A549 (cell line): ENCODE data around the gene CPLX1. TPM values are rescaled to one million over a fixed set of nuclear protein-coding genes. Genes with fewer than 3 reads are reported as not detected.

Source experiments
- ATAC-seq, 2 experiments: fragments of 200-7000 bp in 1 of 2; fragments of >200 bp in 1 of 2; cut with Nextera tagmentation in 1 of 2; cut with Tn5 transposase in 1 of 2; 3 replicates each; pipeline versions ENCODE4 v1.8.0 to v1.9.1; 2018 to 2020; ENCODE audit warnings: mild to moderate bottlenecking in 1 of 2, moderate library complexity in 1 of 2
- CTCF ChIA-PET: fragments of 300-600 bp; sonication (Branson Sonifier 250); formaldehyde crosslinking; extraction: SDS; loops from one replicate; lab custom pipeline; 2021; ENCODE audit warnings: antibody characterized with exemption, inconsistent platforms; lab: Yijun Ruan, JAX
- POLR2A ChIA-PET: fragments of 350-600 bp; formaldehyde crosslinking; extraction: SDS; loops from one replicate; lab custom pipeline; 2021; ENCODE audit warnings: antibody characterized with exemption, inconsistent platforms; lab: Yijun Ruan, JAX
- DNase-seq, 2 experiments: peaks; one replicate each; pipeline versions ENCODE4 v3.0.0 to v3.0.0-alpha.2; 2011 to 2016; ENCODE audit warnings: low read depth in 1 of 2, low spot score in 1 of 2
- FAIRE-seq: peaks from 2 replicates; lab custom pipeline; 2011; peaks lifted over from hg19 to GRCh38; lab: Jason Lieb, UNC
- H3K27ac ChIP-seq, 2 experiments: fragments of >200 bp; sonication (Bioruptor Twin); formaldehyde crosslinking; 3 replicates each; pipeline ENCODE4 v1.5.1; 2016 to 2017
- H3K4me1 ChIP-seq: fragments of >200 bp; sonication (Bioruptor Twin); formaldehyde crosslinking; 3 replicates; pipeline ENCODE4 v1.6.1; 2016
- H3K4me2 ChIP-seq: fragments of >200 bp; sonication (Bioruptor Twin); formaldehyde crosslinking; 3 replicates; pipeline ENCODE4 v1.6.1; 2016
- H3K4me3 ChIP-seq: fragments of >200 bp; sonication (Bioruptor Twin); formaldehyde crosslinking; 3 replicates; pipeline ENCODE4 v1.5.1; 2016
- H3K9me3 ChIP-seq: fragments of >200 bp; sonication (Bioruptor Twin); formaldehyde crosslinking; 3 replicates; pipeline ENCODE4 v1.6.1; 2016
- BHLHE40 ChIP-seq: IDR thresholded peaks from 2 replicates; pipeline ENCODE4 v1.6.1; 2012; ENCODE audit warnings: low read depth, low read length, inconsistent platforms
- CBX8 ChIP-seq: fragments of 200-600 bp; sonication (generic); IDR thresholded peaks from 2 replicates; pipeline ENCODE4 v1.6.1; 2016
- CHD2 ChIP-seq: fragments of 150-350 bp; IDR thresholded peaks from 2 replicates; pipeline ENCODE4 v1.6.1; 2014; ENCODE audit warnings: low read length; ENCODE audit not compliant: partially characterized antibody
- EHF ChIP-seq: fragments of 250-450 bp; sonication (Bioruptor Pico); IDR thresholded peaks from 2 replicates; pipeline ENCODE4 v1.5.0; 2020; ENCODE audit warnings: mild to moderate bottlenecking
- EP300 ChIP-seq, 2 experiments: fragments of >200 bp; sonication (Bioruptor Twin); formaldehyde crosslinking; IDR thresholded peaks; 2 replicates in 1 of 2; 3 replicates in 1 of 2; pipeline ENCODE4 v1.6.1; 2016 to 2017
- ESRRA ChIP-seq: fragments of 150-350 bp; IDR thresholded peaks from 2 replicates; pipeline ENCODE4 v1.6.1; 2014; ENCODE audit warnings: mild to moderate bottlenecking, low read length, borderline replicate concordance
- FOXS1 ChIP-seq: fragments of 250-450 bp; sonication (Bioruptor Pico); IDR thresholded peaks from 2 replicates; pipeline ENCODE4 v1.5.0; 2020; ENCODE audit warnings: mild to moderate bottlenecking, moderate library complexity
- GATA3 ChIP-seq: IDR thresholded peaks from 2 replicates; pipeline ENCODE4 v1.6.1; 2012; ENCODE audit warnings: borderline replicate concordance
- HDAC2 ChIP-seq: fragments of 200-600 bp; sonication (generic); IDR thresholded peaks from 2 replicates; pipeline ENCODE4 v1.6.1; 2016
- HEYL ChIP-seq: fragments of 250-450 bp; sonication (Bioruptor Pico); IDR thresholded peaks from 2 replicates; pipeline ENCODE4 v1.8.0; 2021; ENCODE audit warnings: mild to moderate bottlenecking, moderate library complexity
- HOXB5 ChIP-seq: fragments of 250-450 bp; sonication (Bioruptor Pico); IDR thresholded peaks from 2 replicates; pipeline ENCODE4 v1.5.0; 2020; ENCODE audit warnings: mild to moderate bottlenecking, moderate library complexity
- JUN ChIP-seq, 2 experiments: fragments of >200 bp; sonication (Bioruptor Twin); formaldehyde crosslinking; IDR thresholded peaks; 2 replicates in 1 of 2; 3 replicates in 1 of 2; pipeline ENCODE4 v1.6.1; 2016 to 2017
- KDM1A ChIP-seq: fragments of 200-600 bp; sonication (generic); IDR thresholded peaks from 2 replicates; pipeline ENCODE4 v1.6.1; 2016; ENCODE audit warnings: low read depth, mild to moderate bottlenecking
- NFE2L2 ChIP-seq: fragments of 150-350 bp; conservative IDR thresholded peaks from 2 replicates; pipeline ENCODE4 v1.6.1; 2014; ENCODE audit warnings: low read length
- NPAS2 ChIP-seq: fragments of 250-450 bp; sonication (Bioruptor Pico); IDR thresholded peaks from 2 replicates; pipeline ENCODE4 v1.8.0; 2022; ENCODE audit warnings: mild to moderate bottlenecking, moderate library complexity, borderline replicate concordance
- PHF8 ChIP-seq: fragments of 200-600 bp; sonication (generic); IDR thresholded peaks from 2 replicates; pipeline ENCODE4 v1.6.1; 2016; ENCODE audit warnings: low read depth, mild to moderate bottlenecking, antibody characterized with exemption, moderate library complexity, borderline replicate concordance
- RARB ChIP-seq: fragments of 250-450 bp; sonication (Bioruptor Pico); IDR thresholded peaks from 2 replicates; pipeline ENCODE4 v1.8.0; 2021; ENCODE audit warnings: mild to moderate bottlenecking, moderate library complexity
- RFX5 ChIP-seq: fragments of 450-650 bp; IDR thresholded peaks from 2 replicates; pipeline ENCODE4 v1.7.1; 2014; ENCODE audit warnings: antibody characterized with exemption, mild to moderate bottlenecking, moderate library complexity
- ZC3H11A ChIP-seq: fragments of 450-650 bp; IDR thresholded peaks from 2 replicates; pipeline ENCODE4 v1.6.1; 2014; ENCODE audit warnings: antibody characterized with exemption, mild to moderate bottlenecking
- ZFP36 ChIP-seq: fragments of 450-650 bp; IDR thresholded peaks from 2 replicates; pipeline ENCODE4 v1.6.1; 2014; ENCODE audit warnings: borderline replicate concordance; ENCODE audit not compliant: partially characterized antibody
- WGBS: methylation state at CpG from one replicate; pipeline ENCODE4 v1.1.6; 2017; ENCODE audit errors: missing lambda C conversion rate; 5-methylcytosine and 5-hydroxymethylcytosine counted together
- polyA plus RNA-seq, 4 experiments: library from polyadenylated mRNA; depleted of rRNA in 3 of 4; stranded (reverse); fragments of >200 nt; fragmentation: RNase III in 1 of 4; extraction: RNeasy Plus Mini Kit Qiagen cat#74134 plus additional on column Dnase treatment in 1 of 4; gene quantifications; 2 replicates in 3 of 4; 3 replicates in 1 of 4; pipeline ENCODE4 v1.2.3, GENCODE V29; 2011 to 2017
- TF ChIP-seq, protein P1 (sequence below): IDR thresholded peaks from 2 replicates; pipeline ENCODE4 v1.6.1; 2012
- TF ChIP-seq, protein P2 (sequence below): fragments of >200 bp; sonication (Bioruptor Twin); formaldehyde crosslinking; IDR thresholded peaks from 2 replicates; pipeline ENCODE4 v1.6.1; 2016
- TF ChIP-seq, protein P3 (sequence below): fragments of 250-450 bp; sonication (Bioruptor Pico); IDR thresholded peaks from 2 replicates; pipeline ENCODE4 v1.5.0; 2020; ENCODE audit warnings: low read depth, mild to moderate bottlenecking, moderate library complexity
- TF ChIP-seq, protein P4 (sequence below): fragments of 450-650 bp; IDR thresholded peaks from 2 replicates; pipeline ENCODE4 v1.6.1; 2014; ENCODE audit warnings: antibody characterized with exemption
- TF ChIP-seq, protein P5 (sequence below): IDR thresholded peaks from 2 replicates; pipeline ENCODE4 v1.6.1; 2012

CPLX1 gene
- polyA plus RNA-seq, 2 of the 4 experiments (the other 2 are of a cell fraction), result 0.19 to 0.57 TPM

DNA sequence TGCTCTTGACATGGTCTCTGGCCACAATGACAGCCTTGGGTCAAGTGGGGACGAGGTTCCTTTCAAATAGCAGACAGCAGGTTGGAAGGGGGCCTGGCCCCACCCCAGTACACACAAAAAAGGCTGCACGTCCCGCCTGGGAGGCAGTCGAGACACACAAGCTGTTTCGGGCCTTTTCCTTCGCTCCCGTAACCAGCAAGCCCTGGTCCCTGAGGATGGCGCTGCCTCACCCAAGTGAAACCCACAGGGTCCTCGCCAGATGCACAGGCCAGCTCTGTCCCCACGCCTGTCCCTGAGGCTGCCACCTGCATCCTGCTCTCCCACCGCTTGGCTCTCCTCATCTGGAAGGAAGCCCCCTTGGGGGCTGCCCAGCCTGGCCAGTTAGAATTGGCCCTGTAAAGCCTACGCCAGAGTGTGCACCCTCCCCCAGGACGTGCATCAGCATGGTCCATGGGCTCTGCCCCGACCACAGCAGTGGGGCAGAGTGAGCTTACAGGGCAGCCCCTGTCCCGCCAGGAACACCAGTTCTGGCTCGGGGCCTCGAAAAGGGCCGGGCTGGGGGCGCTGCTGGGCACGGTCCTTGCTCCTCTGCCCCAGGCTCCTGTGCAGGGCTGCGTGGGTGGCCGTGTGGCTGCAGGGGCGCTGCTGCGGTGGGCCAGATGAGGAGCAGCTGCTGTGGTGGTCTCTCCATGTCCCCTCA lies 2.0 kb downstream of the CPLX1 start:
- ATAC-seq, result no peak
- H3K4me2 ChIP-seq, result no peak overlapping the region
- TF ChIP-seq KDM1A (no peak), CBX8 (no peak), BHLHE40 (no peak), HOXB5 (CRISPR knock-in tag) (no peak), ZFP36 (no peak), ZC3H11A (no peak), ESRRA (no peak), HEYL (CRISPR knock-in tag) (no peak)
- TF ChIP-seq, protein P1, sequence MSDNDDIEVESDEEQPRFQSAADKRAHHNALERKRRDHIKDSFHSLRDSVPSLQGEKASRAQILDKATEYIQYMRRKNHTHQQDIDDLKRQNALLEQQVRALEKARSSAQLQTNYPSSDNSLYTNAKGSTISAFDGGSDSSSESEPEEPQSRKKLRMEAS, result no peak
- TF ChIP-seq, protein P2, sequence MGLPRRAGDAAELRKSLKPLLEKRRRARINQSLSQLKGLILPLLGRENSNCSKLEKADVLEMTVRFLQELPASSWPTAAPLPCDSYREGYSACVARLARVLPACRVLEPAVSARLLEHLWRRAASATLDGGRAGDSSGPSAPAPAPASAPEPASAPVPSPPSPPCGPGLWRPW, result no peak
- TF ChIP-seq, protein P3, sequence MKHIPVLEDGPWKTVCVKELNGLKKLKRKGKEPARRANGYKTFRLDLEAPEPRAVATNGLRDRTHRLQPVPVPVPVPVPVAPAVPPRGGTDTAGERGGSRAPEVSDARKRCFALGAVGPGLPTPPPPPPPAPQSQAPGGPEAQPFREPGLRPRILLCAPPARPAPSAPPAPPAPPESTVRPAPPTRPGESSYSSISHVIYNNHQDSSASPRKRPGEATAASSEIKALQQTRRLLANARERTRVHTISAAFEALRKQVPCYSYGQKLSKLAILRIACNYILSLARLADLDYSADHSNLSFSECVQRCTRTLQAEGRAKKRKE (CRISPR knock-in tag), result no peak
- TF ChIP-seq, protein P4, sequence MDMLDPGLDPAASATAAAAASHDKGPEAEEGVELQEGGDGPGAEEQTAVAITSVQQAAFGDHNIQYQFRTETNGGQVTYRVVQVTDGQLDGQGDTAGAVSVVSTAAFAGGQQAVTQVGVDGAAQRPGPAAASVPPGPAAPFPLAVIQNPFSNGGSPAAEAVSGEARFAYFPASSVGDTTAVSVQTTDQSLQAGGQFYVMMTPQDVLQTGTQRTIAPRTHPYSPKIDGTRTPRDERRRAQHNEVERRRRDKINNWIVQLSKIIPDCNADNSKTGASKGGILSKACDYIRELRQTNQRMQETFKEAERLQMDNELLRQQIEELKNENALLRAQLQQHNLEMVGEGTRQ, result no peak
- TF ChIP-seq, protein P5, sequence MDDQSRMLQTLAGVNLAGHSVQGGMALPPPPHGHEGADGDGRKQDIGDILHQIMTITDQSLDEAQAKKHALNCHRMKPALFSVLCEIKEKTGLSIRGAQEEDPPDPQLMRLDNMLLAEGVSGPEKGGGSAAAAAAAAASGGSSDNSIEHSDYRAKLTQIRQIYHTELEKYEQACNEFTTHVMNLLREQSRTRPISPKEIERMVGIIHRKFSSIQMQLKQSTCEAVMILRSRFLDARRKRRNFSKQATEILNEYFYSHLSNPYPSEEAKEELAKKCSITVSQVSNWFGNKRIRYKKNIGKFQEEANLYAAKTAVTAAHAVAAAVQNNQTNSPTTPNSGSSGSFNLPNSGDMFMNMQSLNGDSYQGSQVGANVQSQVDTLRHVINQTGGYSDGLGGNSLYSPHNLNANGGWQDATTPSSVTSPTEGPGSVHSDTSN, result no peak
- ChIA-PET POLR2A (no interaction called here), CTCF (no interaction called here)
- no peaks in the 10 kb centered on the region for H3K9me3 ChIP-seq
- H3K27ac ChIP-seq, result no peak overlapping the region
- WGBS, result 13% methylated on average over 3 of the region's 24 CpGs
- H3K4me1 ChIP-seq, result peaks cover 5% of the 10 kb centered on the region; the same call in 1 of the 3 replicates
- no peak overlapping the region for H3K4me3 ChIP-seq
- no peak for FAIRE-seq
- DNase-seq, result no peak

DNA sequence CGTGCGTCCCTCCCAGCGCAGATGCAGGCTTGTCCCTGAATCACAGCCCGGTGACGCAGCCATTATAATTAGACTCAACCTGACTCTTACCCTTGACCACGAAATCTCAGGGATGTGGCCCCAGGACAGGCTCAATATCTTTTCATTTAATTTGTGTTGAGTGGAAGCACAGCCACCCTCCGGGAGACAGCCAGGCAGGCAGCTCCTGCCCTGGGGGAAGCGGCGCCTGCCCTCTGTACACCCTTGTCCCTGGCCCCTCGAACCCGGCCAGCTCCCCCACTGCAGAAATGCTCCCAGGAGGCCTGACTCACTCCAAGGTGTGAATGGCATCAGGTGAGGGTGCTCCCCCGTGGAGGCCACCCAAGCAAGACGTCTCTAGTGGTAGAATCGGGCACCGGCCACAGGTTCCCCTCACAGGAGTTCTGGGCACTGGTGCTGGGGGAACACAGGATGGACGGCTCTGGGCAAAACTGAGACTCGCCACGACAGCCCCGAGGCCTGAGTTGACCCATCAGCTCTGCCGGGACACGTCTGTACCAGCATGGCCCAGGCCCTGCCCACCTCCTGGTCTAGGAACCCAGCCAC lies 2.7 kb downstream of the CPLX1 start:
- Histone ChIP-seq H3K4me3 (no peak overlapping the region), H3K9me3 (no peaks in the 10 kb centered on the region), H3K4me2 (no peak overlapping the region), H3K27ac (no peak overlapping the region), H3K4me1 (peaks cover 5% of the 10 kb centered on the region; the same call in 1 of the 3 replicates)
- FAIRE-seq (no peak), ATAC-seq (no peak), DNase-seq (no peak)
- 54% methylated on average over 8 of the region's 21 CpGs for WGBS
- POLR2A ChIA-PET, result no interaction called here
- no peak for TF ChIP-seq NFE2L2
- TF ChIP-seq KDM1A, result no peak
- no peak for TF ChIP-seq EP300 (IDR thresholded peaks at IDR 0.05)
- no peak for TF ChIP-seq CHD2
- no peak for TF ChIP-seq RARB (CRISPR knock-in tag)
- no peak for TF ChIP-seq FOXS1 (CRISPR knock-in tag)
- no peak for TF ChIP-seq PHF8
- no peak for TF ChIP-seq RFX5
- TF ChIP-seq, protein P3 (CRISPR knock-in tag), result no peak
- TF ChIP-seq GATA3, result no peak
- TF ChIP-seq HDAC2, result no peak
- no peak for TF ChIP-seq NPAS2
- TF ChIP-seq EHF (CRISPR knock-in tag), result no peak
- no peak for TF ChIP-seq JUN (IDR thresholded peaks at IDR 0.05)
- CTCF ChIA-PET, result no interaction called here
